HepG2 (cell line): ENCODE measurements around the gene VPS11. TPM values are rescaled to one million over a fixed set of nuclear protein-coding genes. Genes with fewer than 3 reads are reported as not detected.
A peak's percentile ranks its signal among the peaks of the same experiment; 100 is the strongest.

ENCODE experiments used
- ATAD3A ChIP-seq: sonication (generic); formaldehyde crosslinking; IDR thresholded peaks from 2 replicates; pipeline ENCODE4 v1.4.0; 2020; ENCODE audit warnings: missing genetic modification reagents
- ATRX ChIP-seq: sonication (generic); formaldehyde crosslinking; IDR thresholded peaks from 2 replicates; pipeline ENCODE4 v1.4.0; 2020; ENCODE audit warnings: missing genetic modification reagents, borderline replicate concordance
- GATA4 ChIP-seq: sonication (generic); IDR thresholded peaks from 2 replicates; pipeline ENCODE4 v1.6.1; 2016; ENCODE audit warnings: antibody characterized with exemption, low read depth, borderline replicate concordance
- GATAD2A ChIP-seq: IDR thresholded peaks from 2 replicates; pipeline ENCODE4 v1.6.1; 2016
- GFI1 ChIP-seq: sonication (generic); formaldehyde crosslinking; IDR thresholded peaks from 2 replicates; pipeline ENCODE4 v1.5.0; 2020; ENCODE audit warnings: missing genetic modification reagents, mild to moderate bottlenecking, borderline replicate concordance
- HNRNPL ChIP-seq: fragments of 200-400 bp; formaldehyde crosslinking; IDR thresholded peaks from 2 replicates; pipeline ENCODE4 v1.6.1; 2017; ENCODE audit warnings: mild to moderate bottlenecking, low read depth, low read length
- IKZF1 ChIP-seq: fragments of 450-650 bp; IDR thresholded peaks from 2 replicates; pipeline ENCODE4 v1.7.1; 2016
- KDM3A ChIP-seq: IDR thresholded peaks from 2 replicates; pipeline ENCODE4 v1.6.1; 2018; ENCODE audit warnings: low read depth, missing compliant biosample characterization
- SALL2 ChIP-seq: sonication (generic); formaldehyde crosslinking; IDR thresholded peaks from 2 replicates; pipeline ENCODE4 v1.8.1; 2023; ENCODE audit warnings: mild to moderate bottlenecking, missing genetic modification reagents, inconsistent platforms
- SRSF9 ChIP-seq: fragments of 200-400 bp; formaldehyde crosslinking; IDR thresholded peaks from 2 replicates; pipeline ENCODE4 v1.6.1; 2018; ENCODE audit warnings: borderline replicate concordance, mild to moderate bottlenecking, low read depth, low read length; ENCODE audit not compliant: insufficient read depth, poor library complexity, severe bottlenecking
- TAF15 ChIP-seq: fragments of 200-400 bp; formaldehyde crosslinking; IDR thresholded peaks from one replicate; pipeline ENCODE4 v1.6.1; 2018; ENCODE audit warnings: mild to moderate bottlenecking, low read depth, low read length; ENCODE audit not compliant: poor library complexity, severe bottlenecking
- YEATS2 ChIP-seq: sonication (generic); formaldehyde crosslinking; IDR thresholded peaks from 2 replicates; pipeline ENCODE4 v1.4.0; 2020; ENCODE audit warnings: missing genetic modification reagents, borderline replicate concordance
- ZNF282 ChIP-seq: fragments of 450-650 bp; IDR thresholded peaks from 2 replicates; pipeline ENCODE4 v1.6.1; 2018; ENCODE audit not compliant: partially characterized antibody
- ZNF776 ChIP-seq: sonication (generic); formaldehyde crosslinking; IDR thresholded peaks from 2 replicates; pipeline ENCODE4 v1.4.0; 2020; ENCODE audit warnings: mild to moderate bottlenecking, missing genetic modification reagents
- ZSCAN29 ChIP-seq: sonication (generic); formaldehyde crosslinking; conservative IDR thresholded peaks from 2 replicates; pipeline ENCODE4 v1.4.0; 2020; ENCODE audit warnings: mild to moderate bottlenecking, missing genetic modification reagents
- polyA plus RNA-seq, 8 experiments: library from polyadenylated mRNA; depleted of rRNA in 3 of 8; stranded (reverse) in 7 of 8; unstranded in 1 of 8; fragments of >200 nt; fragmentation: Illumina TruSeq in 4 of 8; extraction: Trizol in 4 of 8; gene quantifications; 2 replicates each; pipeline versions ENCODE4 v1.2.1 to v1.2.3, GENCODE V29; 2011 to 2016; ENCODE audit warnings: low read depth in 4 of 8, missing spikeins in 1 of 8, mixed read lengths in 1 of 8; ENCODE audit not compliant: insufficient read depth in 1 of 8
- total RNA-seq, 5 experiments: library from RNA; depleted of rRNA; stranded (reverse); fragments of >200 nt; fragmentation: Illumina TruSeq; extraction: Trizol; gene quantifications; 2 replicates each; pipeline ENCODE4 v1.2.3, GENCODE V29; 2016; ENCODE audit warnings: low read depth in 1 of 5
- TF ChIP-seq, protein P1 (sequence below): sonication (generic); formaldehyde crosslinking; IDR thresholded peaks from 2 replicates; pipeline ENCODE4 v1.5.0; 2020; ENCODE audit warnings: mild to moderate bottlenecking, missing genetic modification reagents, borderline replicate concordance
- TF ChIP-seq, protein P2 (sequence below): IDR thresholded peaks from 2 replicates; pipeline ENCODE4 v1.6.1; 2016; ENCODE audit warnings: low read depth, borderline replicate concordance
- TF ChIP-seq, protein P3 (sequence below): fragments of 450-650 bp; IDR thresholded peaks from 2 replicates; pipeline ENCODE4 v1.6.1; 2017

The VPS11 gene
- total and polyA plus RNA-seq, 2 of the 13 experiments (the other 11 are each of a cell fraction or from before 2014, with no cell fraction given) = 13.7 to 21.6 TPM

DNA sequence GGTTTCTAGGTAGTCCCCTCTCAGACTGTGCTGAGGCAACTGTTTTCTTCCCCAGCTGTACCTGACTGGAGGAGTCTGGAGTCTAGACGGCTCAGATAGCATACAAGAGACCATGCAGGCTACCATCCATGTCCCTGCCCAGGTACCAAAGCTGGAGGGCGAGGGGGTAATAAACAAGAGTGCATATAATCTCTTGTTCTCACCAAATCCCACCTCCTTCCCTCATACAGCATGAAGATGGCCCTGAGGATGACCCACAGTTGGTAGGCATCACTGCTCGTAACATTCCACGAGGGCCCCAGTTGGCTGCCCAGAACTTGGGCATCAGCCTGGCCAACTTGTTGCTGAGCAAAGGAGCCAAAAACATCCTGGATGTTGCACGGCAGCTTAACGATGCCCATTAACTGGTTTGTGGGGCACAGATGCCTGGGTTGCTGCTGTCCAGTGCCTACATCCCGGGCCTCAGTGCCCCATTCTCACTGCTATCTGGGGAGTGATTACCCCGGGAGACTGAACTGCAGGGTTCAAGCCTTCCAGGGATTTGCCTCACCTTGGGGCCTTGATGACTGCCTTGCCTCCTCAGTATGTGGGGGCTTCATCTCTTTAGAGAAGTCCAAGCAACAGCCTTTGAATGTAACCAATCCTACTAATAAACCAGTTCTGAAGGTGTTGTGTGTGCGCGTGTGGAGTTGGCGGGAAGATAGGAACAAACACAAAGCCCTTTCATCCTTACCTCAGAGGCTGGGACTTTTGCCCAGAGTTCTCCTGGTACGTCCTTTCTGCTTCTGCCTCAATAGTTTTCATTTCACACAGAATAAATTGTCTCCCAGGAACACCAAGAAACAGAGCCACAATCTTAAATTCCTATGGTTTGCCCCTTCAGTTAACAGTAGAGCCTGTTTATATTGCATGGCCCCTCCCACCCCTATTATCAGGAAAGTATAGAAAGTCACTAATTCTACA, 25.5 kb downstream of the VPS11 start (continued):
- 0 out of 2 replicates have a peak, but pooled peaks have one; percentile 38 for TF ChIP-seq HNRNPL
- TF ChIP-seq KDM3A (CRISPR knock-in tag) = no peak
- TF ChIP-seq ZSCAN29 = no peak
- TF ChIP-seq ATRX (CRISPR knock-in tag) = no peak
- TF ChIP-seq ATAD3A (CRISPR knock-in tag) = no peak
- no peak for TF ChIP-seq GATAD2A (CRISPR knock-in tag)
- no peak for TF ChIP-seq ZNF776 (CRISPR knock-in tag)
- TF ChIP-seq, protein P1, sequence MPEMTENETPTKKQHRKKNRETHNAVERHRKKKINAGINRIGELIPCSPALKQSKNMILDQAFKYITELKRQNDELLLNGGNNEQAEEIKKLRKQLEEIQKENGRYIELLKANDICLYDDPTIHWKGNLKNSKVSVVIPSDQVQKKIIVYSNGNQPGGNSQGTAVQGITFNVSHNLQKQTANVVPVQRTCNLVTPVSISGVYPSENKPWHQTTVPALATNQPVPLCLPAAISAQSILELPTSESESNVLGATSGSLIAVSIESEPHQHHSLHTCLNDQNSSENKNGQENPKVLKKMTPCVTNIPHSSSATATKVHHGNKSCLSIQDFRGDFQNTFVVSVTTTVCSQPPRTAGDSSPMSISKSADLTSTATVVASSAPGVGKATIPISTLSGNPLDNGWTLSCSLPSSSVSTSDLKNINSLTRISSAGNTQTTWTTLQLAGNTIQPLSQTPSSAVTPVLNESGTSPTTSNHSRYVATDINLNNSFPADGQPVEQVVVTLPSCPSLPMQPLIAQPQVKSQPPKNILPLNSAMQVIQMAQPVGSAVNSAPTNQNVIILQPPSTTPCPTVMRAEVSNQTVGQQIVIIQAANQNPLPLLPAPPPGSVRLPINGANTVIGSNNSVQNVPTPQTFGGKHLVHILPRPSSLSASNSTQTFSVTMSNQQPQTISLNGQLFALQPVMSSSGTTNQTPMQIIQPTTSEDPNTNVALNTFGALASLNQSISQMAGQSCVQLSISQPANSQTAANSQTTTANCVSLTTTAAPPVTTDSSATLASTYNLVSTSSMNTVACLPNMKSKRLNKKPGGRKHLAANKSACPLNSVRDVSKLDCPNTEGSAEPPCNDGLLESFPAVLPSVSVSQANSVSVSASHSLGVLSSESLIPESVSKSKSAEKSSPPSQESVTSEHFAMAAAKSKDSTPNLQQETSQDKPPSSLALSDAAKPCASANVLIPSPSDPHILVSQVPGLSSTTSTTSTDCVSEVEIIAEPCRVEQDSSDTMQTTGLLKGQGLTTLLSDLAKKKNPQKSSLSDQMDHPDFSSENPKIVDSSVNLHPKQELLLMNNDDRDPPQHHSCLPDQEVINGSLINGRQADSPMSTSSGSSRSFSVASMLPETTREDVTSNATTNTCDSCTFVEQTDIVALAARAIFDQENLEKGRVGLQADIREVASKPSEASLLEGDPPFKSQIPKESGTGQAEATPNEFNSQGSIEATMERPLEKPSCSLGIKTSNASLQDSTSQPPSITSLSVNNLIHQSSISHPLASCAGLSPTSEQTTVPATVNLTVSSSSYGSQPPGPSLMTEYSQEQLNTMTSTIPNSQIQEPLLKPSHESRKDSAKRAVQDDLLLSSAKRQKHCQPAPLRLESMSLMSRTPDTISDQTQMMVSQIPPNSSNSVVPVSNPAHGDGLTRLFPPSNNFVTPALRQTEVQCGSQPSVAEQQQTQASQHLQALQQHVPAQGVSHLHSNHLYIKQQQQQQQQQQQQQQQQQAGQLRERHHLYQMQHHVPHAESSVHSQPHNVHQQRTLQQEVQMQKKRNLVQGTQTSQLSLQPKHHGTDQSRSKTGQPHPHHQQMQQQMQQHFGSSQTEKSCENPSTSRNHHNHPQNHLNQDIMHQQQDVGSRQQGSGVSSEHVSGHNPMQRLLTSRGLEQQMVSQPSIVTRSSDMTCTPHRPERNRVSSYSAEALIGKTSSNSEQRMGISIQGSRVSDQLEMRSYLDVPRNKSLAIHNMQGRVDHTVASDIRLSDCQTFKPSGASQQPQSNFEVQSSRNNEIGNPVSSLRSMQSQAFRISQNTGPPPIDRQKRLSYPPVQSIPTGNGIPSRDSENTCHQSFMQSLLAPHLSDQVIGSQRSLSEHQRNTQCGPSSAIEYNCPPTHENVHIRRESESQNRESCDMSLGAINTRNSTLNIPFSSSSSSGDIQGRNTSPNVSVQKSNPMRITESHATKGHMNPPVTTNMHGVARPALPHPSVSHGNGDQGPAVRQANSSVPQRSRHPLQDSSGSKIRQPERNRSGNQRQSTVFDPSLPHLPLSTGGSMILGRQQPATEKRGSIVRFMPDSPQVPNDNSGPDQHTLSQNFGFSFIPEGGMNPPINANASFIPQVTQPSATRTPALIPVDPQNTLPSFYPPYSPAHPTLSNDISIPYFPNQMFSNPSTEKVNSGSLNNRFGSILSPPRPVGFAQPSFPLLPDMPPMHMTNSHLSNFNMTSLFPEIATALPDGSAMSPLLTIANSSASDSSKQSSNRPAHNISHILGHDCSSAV (CRISPR knock-in tag) = no peak
- no peak for TF ChIP-seq GATA4
- TF ChIP-seq YEATS2 = no peak
- TF ChIP-seq, protein P2, sequence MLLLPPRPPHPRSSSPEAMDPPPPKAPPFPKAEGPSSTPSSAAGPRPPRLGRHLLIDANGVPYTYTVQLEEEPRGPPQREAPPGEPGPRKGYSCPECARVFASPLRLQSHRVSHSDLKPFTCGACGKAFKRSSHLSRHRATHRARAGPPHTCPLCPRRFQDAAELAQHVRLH (CRISPR knock-in tag) = no peak
- TF ChIP-seq TAF15 = no peak
- TF ChIP-seq GFI1 = no peak
- no peak for TF ChIP-seq IKZF1
- TF ChIP-seq SALL2 (CRISPR knock-in tag) = no peak
- TF ChIP-seq ZNF282 = no peak
- TF ChIP-seq, protein P3, sequence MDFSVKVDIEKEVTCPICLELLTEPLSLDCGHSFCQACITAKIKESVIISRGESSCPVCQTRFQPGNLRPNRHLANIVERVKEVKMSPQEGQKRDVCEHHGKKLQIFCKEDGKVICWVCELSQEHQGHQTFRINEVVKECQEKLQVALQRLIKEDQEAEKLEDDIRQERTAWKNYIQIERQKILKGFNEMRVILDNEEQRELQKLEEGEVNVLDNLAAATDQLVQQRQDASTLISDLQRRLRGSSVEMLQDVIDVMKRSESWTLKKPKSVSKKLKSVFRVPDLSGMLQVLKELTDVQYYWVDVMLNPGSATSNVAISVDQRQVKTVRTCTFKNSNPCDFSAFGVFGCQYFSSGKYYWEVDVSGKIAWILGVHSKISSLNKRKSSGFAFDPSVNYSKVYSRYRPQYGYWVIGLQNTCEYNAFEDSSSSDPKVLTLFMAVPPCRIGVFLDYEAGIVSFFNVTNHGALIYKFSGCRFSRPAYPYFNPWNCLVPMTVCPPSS = no peak
- TF ChIP-seq SRSF9 = no peak
